Measurements from ENCODE around the gene IL17A. TPM values are rescaled to one million over a fixed set of nuclear protein-coding genes. Genes with fewer than 3 reads are reported as not detected.

IL17A gene
- total RNA-seq, 1 experiment from 2014 or later = not detected

- Histone ChIP-seq H3F3A (ENCODE audit: insufficient read depth, low read depth) (no peaks in the 10 kb centered on the region), H2AFZ (no peak overlapping the region), H3K9me3 (ENCODE audit: insufficient read depth, low read depth) (no peaks in the 10 kb centered on the region), H3K36me3 (ENCODE audit: low read depth) (no peaks in the 10 kb centered on the region), H3K9me2 (ENCODE audit: insufficient read depth) (no peaks in the 10 kb centered on the region), H3K27me3 (ENCODE audit: insufficient read depth, low read depth) (peaks cover 69% of the 10 kb centered on the region), H3K4me3 (no peak overlapping the region), H3K4me2 (no peak overlapping the region), H3K4me1 (replicated peaks; ENCODE audit: insufficient read depth) (no peaks in the 10 kb centered on the region), H4K20me1 (ENCODE audit: insufficient read depth) (no peaks in the 10 kb centered on the region), H3K79me2 (ENCODE audit: low read depth) (no peaks in the 10 kb centered on the region), H3K27ac (no peak overlapping the region)
- no TSS peak for BruUV-seq (replicated peaks)
- no peak for DNase-seq
- TF ChIP-seq CTCF (conservative IDR thresholded peaks at IDR 0.05) (no peak), EZH2 (IDR thresholded peaks at IDR 0.05; ENCODE audit: low read depth) (no peak)
- ChIA-PET POLR2A (ENCODE audit: unreplicated experiment) (no interaction called here), CTCF (no interaction called here)
- intact Hi-C loops (cut with micrococcal nuclease; ENCODE audit: unreplicated experiment) = no loop called here
Observed at GRCh38 chr6:52143551-52143950, 42.6 kb upstream of the IL17A start.

GRCh38 chr6:52144196-52145076 lies 41.7 kb upstream of the IL17A start:
- Histone ChIP-seq H3K79me2 (ENCODE audit: low read depth) (no peaks in the 10 kb centered on the region), H3F3A (ENCODE audit: insufficient read depth, low read depth) (no peaks in the 10 kb centered on the region), H3K9me3 (ENCODE audit: insufficient read depth, low read depth) (no peaks in the 10 kb centered on the region), H3K9me2 (ENCODE audit: insufficient read depth) (no peaks in the 10 kb centered on the region), H3K4me2 (no peak overlapping the region), H4K20me1 (ENCODE audit: insufficient read depth) (no peaks in the 10 kb centered on the region), H3K27ac (no peak overlapping the region), H3K27me3 (ENCODE audit: insufficient read depth, low read depth) (peaks cover 68% of the 10 kb centered on the region), H2AFZ (no peak overlapping the region), H3K4me3 (no peak overlapping the region), H3K36me3 (ENCODE audit: low read depth) (no peaks in the 10 kb centered on the region), H3K4me1 (replicated peaks; ENCODE audit: insufficient read depth) (no peaks in the 10 kb centered on the region)
- ChIA-PET CTCF (no interaction called here), POLR2A (ENCODE audit: unreplicated experiment) (no interaction called here)
- intact Hi-C loops (cut with micrococcal nuclease; ENCODE audit: unreplicated experiment) = no loop called here
- TF ChIP-seq CTCF (conservative IDR thresholded peaks at IDR 0.05) = no peak
- no peak for DNase-seq
- BruUV-seq (replicated peaks) = no TSS peak

GRCh38 chr6:52146851-52147445 lies 39.2 kb upstream of the IL17A start:
- Histone ChIP-seq H3K9me3 (ENCODE audit: insufficient read depth, low read depth) (no peaks in the 10 kb centered on the region), H2AFZ (no peak overlapping the region), H3F3A (ENCODE audit: insufficient read depth, low read depth) (no peaks in the 10 kb centered on the region), H3K36me3 (ENCODE audit: low read depth) (no peaks in the 10 kb centered on the region), H3K4me1 (replicated peaks; ENCODE audit: insufficient read depth) (no peaks in the 10 kb centered on the region), H3K4me3 (no peak overlapping the region), H3K79me2 (ENCODE audit: low read depth) (no peaks in the 10 kb centered on the region), H3K9me2 (ENCODE audit: insufficient read depth) (no peaks in the 10 kb centered on the region), H3K27ac (no peak overlapping the region), H3K4me2 (no peak overlapping the region), H4K20me1 (ENCODE audit: insufficient read depth) (no peaks in the 10 kb centered on the region), H3K27me3 (ENCODE audit: insufficient read depth, low read depth) (peaks cover 55% of the 10 kb centered on the region)
- intact Hi-C loops (cut with micrococcal nuclease; ENCODE audit: unreplicated experiment) = no loop called here
- ChIA-PET POLR2A (ENCODE audit: unreplicated experiment) (no interaction called here), CTCF (no interaction called here)
- no peak for DNase-seq
- TF ChIP-seq CTCF (conservative IDR thresholded peaks at IDR 0.05) = no peak
- no peak for TF ChIP-seq EZH2 (IDR thresholded peaks at IDR 0.05; ENCODE audit: low read depth)
- BruUV-seq (replicated peaks) = no TSS peak
